ENCODE results near the gene PAIP2B. TPM values are rescaled to one million over a fixed set of nuclear protein-coding genes. Genes with fewer than 3 reads are reported as not detected.

PAIP2B gene
- total RNA-seq, 4 donors from 2014 or later = 6.5 to 13.9 (median 9.9) TPM

Small RNA genes within 50 kb of the gene (small RNA-seq; reads per million reads assigned to genes)
- 0 reads per million in 4 donors for gene AC007881.1

Other genes starting within 250 kb of the PAIP2B start
- under 1 TPM in 2 of 4 donors, not detected in 2; 0.18 to 0.76 TPM for gene ANKRD53, start 248.5 kb downstream of the PAIP2B start, total RNA-seq
- gene TEX261, start 232.2 kb downstream of the PAIP2B start, total RNA-seq = 10 to 100 TPM; 22.6 to 33.3 (median 27.1) TPM
- 100 to 1,000 TPM in 3 of 4 donors, 10 to 100 TPM in 1; 87.5 to 278 (median 166) TPM for gene NAGK, start 158.5 kb downstream of the PAIP2B start, total RNA-seq
- gene MCEE, start 96.9 kb downstream of the PAIP2B start, total RNA-seq = 10 to 100 TPM; 18.9 to 26.5 (median 21.6) TPM
- 10 to 100 TPM; 18.9 to 33.0 (median 29.8) TPM for gene MPHOSPH10, start 96.5 kb downstream of the PAIP2B start, total RNA-seq
- gene ZNF638, start 104.7 kb upstream of the PAIP2B start, total RNA-seq = 100 to 1,000 TPM in 1 of 4 donors, 10 to 100 TPM in 3; 67.3 to 133 (median 79.2) TPM
- 10 to 100 TPM in 1 of 4 donors, 1 to 10 TPM in 3; 2.4 to 10.6 (median 4.3) TPM for gene DYSF, start 226.5 kb upstream of the PAIP2B start, total RNA-seq

All from esophagus squamous epithelium (tissue), 4 donors.